Mononuclear cell (primary cell): ENCODE data around the gene ZNF286A. TPM values are rescaled to one million over a fixed set of nuclear protein-coding genes. Genes with fewer than 3 reads are reported as not detected.
"Not testable (repeated sequence)": the region's sequence is repeated elsewhere in the genome, so short reads cannot be mapped to it uniquely, and the experiment has no call there.

Source experiments
- H3K27me3 ChIP-seq: 2 replicates; pipeline ENCODE4 v1.6.0; 2011; ENCODE audit warnings: low read length, control low read depth; ENCODE audit not compliant: insufficient read depth
- H3K4me1 ChIP-seq: 2 replicates; pipeline ENCODE4 v1.5.1; 2011; ENCODE audit warnings: mild to moderate bottlenecking, low read length, control low read depth; ENCODE audit not compliant: insufficient read depth
- H3K4me3 ChIP-seq: 2 replicates; pipeline ENCODE4 v1.5.1; 2011; ENCODE audit warnings: mild to moderate bottlenecking, low read length, moderate library complexity
- H3K9me3 ChIP-seq: 2 replicates; pipeline ENCODE4 v1.5.1; 2011; ENCODE audit warnings: low read depth, mild to moderate bottlenecking, control low read depth, low read length
- total RNA-seq: library from RNA; depleted of rRNA; stranded (reverse); fragments of >200 nt; gene quantifications from one replicate; pipeline ENCODE4 v1.2.3, GENCODE V29; 2012

The ZNF286A gene
- 18.6 TPM for total RNA-seq

DNA sequence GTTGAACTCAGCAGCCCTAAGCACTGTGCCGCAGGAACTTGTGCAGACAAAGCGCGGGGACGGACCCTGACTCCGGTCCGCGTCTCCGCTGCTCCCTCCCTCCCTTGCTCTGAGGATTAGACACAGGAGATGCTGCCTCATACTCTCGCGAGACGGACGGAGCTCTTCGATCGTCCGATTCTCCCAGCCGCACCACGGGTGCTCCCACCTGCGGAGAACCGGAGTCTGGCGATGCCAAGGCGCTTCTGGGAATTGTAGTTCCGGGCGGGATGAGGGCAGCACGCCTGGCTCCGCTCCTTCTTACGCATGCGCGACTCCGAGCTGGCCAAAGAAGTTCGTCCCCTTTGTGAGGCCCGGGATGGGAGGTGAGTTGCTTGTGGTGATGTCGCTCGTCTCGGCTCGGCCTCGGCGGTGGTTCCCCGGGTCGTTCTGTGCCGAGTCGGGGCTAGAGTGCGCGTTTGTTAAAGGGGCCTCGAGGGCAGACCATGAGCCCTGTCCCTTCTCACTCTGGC is at the start of gene ZNF286A:
TSS of gene ZNF286A (plus strand) at position 340 of the 512 bp plus-strand sequence. CDS start 578 bp downstream, outside the sequence.
- H3K4me1 ChIP-seq, H3K9me3 ChIP-seq, H3K27me3 ChIP-seq: not testable (repeated sequence)
- H3K4me3 ChIP-seq = peak within 1 kb of the TSS; percentile 49

DNA sequence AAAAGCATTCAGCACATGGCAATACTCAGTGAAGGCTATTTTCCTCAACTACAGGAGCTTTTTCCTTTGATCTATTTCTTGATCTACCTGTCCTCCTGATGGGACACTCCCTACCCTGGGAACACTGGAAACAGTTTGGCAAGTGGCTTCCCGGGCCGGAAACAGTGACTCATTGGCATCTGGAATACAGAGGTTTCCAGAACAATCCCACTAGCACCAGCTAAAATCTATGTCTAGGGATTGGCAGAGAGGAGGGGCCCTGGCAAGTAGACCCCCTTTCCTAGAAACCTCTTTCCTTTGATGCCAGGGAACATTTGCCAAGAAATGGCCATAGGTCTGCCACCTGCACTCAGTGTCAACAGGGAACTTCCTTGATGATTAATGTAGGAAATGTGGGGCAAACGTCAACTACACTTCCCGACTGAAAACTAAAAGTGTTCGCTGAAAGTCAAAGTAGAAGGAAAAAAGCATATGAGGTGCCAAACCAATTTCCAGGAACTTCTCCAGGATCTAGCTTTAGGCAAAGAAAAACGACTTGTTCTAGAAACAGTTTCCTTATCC is 49.6 kb upstream of the ZNF286A start:
- no peak overlapping the region for H3K4me3 ChIP-seq
- H3K4me1 ChIP-seq = peaks cover 23% of the 10 kb centered on the region
- H3K27me3 ChIP-seq = no peaks in the 10 kb centered on the region
- no peaks in the 10 kb centered on the region for H3K9me3 ChIP-seq

DNA sequence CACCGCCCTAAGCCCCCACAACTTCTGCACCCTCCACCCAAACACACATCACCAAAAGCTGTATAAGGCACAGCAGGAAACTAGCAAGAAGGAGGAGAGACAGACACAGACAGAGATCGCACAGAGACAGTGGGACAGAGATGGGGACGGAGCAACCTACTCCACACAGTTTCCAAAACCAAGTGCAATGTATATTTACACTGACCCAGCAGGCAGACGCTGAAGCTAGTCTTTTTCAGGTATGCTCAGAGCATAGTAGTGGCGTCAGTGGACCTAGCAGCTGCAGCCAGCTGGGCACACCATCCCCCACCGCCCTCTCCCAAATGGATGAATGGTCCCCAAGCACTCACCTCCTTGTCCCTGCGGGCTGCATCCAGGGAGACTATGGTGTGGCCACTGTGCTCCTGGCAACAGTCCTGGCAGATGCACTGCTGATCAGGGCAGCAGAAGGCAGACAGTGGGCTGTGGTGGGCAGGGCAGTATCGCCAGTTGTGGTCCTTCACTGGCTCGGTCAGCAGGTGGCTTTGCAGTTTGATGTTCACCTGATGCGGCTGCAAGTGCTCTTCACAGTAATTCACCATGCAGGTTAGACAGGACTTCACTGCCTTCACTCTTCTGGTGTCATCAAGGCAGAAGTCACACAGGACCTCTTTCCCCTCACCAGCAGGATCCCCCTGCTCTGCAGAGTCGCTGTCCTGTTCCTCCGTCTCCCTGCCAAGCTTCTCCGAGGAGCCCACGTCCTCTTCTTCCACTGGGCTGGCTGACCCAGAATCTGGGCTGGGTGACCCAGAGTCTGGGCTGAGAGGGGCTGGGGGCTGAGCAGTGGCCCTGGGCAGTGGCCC is 48.6 kb upstream of the ZNF286A start:
- Histone ChIP-seq H3K4me1 (peaks cover 23% of the 10 kb centered on the region), H3K4me3 (no peak overlapping the region), H3K9me3 (no peaks in the 10 kb centered on the region), H3K27me3 (no peaks in the 10 kb centered on the region)

DNA sequence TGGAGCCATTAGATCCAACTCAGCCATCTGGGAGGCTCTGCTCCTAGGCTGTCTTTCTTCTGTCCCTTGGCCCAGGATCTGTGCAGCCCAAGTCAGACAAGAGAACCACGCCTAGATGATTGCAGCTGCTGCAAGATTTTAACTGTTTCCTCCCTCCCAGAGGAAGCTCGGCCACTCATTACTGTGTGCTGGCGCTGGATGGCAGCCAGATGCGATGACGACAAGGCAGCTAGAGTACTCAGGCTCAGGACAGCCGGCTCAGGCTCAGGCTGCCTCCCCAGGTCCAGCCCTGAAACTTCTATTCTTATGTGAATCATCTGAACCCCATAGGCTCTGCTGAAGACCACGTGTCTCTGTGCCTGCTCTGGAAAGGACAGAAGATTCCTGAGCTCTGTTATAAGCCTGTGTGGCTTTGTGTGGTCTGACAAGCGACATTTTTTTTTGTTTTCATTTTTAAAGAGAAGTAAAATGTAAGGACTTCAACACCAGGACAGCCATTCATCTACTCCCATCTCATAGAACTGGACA is 47.9 kb upstream of the ZNF286A start:
- peaks cover 23% of the 10 kb centered on the region for H3K4me1 ChIP-seq
- H3K27me3 ChIP-seq = no peaks in the 10 kb centered on the region
- H3K4me3 ChIP-seq = no peak overlapping the region
- no peaks in the 10 kb centered on the region for H3K9me3 ChIP-seq

DNA sequence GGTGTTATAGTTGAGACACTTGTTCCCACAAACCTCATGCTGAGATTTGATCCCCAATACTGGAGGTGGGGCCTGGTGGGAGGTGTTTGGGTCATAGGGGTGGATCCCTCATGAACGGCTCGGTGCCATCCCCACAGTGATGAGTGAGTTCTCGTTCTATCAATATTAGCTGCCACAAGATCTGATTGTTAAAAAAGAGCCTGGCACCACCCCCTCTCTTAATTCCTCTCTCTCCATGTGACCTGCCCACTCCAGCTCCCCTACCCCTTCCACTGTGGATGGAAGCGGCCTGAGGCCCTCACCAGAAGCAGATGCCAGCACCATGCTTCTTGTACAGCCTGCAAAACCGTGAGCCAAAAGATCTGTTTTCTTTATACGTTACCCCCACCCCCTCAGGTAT is 46.6 kb upstream of the ZNF286A start:
- peaks cover 23% of the 10 kb centered on the region for H3K4me1 ChIP-seq
- no peak overlapping the region for H3K4me3 ChIP-seq
- no peaks in the 10 kb centered on the region for H3K9me3 ChIP-seq
- no peaks in the 10 kb centered on the region for H3K27me3 ChIP-seq

DNA sequence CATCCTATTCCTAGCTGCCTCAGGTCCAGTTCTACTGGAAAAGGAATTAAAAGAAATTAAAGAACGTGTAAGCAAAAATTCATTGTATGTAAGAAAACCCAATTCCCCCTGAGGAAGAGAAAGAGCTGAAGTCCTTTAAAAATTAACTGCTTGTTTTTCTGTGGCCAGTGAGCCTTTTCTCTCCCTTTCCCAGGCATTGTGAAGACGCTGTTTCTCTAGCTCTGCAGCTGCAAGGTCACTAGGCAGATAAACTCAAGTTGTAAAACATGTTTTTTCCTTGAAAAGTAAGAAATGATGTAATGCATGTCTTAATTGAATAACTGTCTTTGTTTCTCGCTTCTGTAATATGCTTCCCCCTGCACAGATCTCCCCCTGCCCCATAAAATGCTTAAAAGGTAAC is 45.2 kb upstream of the ZNF286A start:
- H3K4me1 ChIP-seq = peaks cover 23% of the 10 kb centered on the region
- not testable (repeated sequence) for H3K27me3 ChIP-seq, H3K9me3 ChIP-seq, H3K4me3 ChIP-seq

DNA sequence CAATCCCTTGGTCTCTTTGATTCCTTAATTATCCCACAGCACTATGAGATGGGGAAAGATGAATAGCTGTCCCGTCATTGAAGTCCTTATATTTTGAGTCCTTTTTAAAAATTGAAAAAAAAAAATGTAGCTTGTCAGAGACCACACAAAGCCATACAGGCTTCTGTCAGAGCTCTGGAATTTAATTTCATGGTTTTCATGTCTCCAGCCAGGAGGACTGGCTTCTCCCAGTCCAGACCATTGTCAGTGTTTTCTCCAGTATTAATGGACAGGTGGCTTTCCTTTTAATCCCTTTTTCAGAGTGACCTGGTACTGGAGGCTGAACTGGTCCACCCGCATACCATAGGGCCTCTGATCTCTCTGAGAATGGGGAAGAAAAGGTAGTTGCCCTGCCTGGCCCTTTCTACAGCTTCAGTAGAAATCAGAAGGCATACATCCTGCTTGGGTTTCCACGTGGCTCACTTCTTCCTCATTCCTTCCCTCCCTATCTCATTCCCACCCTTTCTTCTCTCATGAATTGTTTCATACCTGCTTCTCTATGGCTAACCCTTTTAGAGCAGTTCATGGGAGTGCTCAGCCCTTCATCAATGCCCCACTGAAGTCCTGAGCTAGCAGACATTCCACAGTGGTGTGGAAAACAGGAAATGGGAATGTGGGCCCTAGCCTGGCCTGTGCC is 44.5 kb upstream of the ZNF286A start:
- no peaks in the 10 kb centered on the region for H3K27me3 ChIP-seq
- peaks cover 19% of the 10 kb centered on the region for H3K4me1 ChIP-seq
- H3K4me3 ChIP-seq = no peak overlapping the region
- no peaks in the 10 kb centered on the region for H3K9me3 ChIP-seq

DNA sequence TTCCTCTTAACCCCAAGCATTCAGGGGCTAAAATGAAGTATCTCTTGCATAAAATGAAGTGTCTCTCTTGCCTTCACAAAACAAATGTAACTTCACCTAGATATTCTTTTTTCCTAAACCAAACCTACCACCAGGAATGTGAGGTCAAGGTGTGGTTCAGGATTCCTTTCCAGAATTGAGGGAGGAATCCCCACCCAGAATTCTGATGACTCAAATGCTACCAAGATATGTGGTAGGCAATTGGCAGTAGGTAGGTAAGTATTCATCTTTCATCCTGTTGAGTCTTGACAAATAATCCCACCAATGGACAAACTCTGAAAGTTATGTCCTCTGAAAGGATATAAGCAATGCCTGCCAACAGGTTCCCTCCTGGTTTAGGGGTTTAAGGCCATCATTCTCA is 41.7 kb upstream of the ZNF286A start:
- Histone ChIP-seq H3K4me3 (no peak overlapping the region), H3K4me1 (no peaks in the 10 kb centered on the region), H3K27me3 (no peaks in the 10 kb centered on the region), H3K9me3 (no peaks in the 10 kb centered on the region)

DNA sequence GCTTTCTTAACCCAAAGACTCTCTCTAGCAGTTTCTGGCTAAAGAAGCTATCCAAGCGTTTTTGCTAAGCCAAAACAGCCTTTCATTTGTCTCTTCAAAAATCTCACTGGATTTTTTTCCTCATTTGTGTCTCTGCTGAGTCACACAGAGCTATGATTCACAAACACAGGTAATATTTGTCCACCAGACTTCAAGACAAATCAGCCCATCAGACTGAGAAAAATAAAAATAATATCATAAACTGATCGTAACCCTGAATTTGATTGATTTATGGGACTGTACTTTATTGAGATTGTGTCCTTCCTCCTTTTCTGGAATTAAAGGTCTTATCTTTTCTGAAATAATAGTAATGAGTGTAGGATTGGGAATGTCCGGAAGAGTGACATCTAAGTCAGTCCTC is 41.3 kb upstream of the ZNF286A start:
- Histone ChIP-seq H3K4me1 (no peaks in the 10 kb centered on the region), H3K27me3 (no peaks in the 10 kb centered on the region), H3K9me3 (no peaks in the 10 kb centered on the region), H3K4me3 (no peak overlapping the region)

DNA sequence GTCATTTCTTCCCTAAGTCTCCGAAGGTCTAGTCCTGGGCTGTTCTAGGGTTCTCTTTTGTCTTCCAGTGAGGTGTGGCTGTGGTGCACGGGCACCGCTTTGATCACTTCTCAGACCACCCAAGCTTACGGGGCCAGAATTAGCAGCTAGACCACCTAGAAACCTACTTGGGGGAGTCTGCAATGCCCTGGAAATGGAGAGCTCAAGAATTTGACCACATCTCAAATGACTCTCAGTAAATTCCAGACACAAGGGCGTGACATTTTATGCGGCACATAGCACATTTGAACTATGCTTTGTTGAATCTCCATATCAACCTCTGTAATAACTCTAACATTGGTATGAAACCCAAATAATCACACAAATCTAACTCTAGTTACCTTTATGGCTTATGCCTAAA is 40.3 kb upstream of the ZNF286A start:
- H3K9me3 ChIP-seq = no peaks in the 10 kb centered on the region
- H3K27me3 ChIP-seq = no peaks in the 10 kb centered on the region
- H3K4me1 ChIP-seq = no peaks in the 10 kb centered on the region
- no peak overlapping the region for H3K4me3 ChIP-seq

DNA sequence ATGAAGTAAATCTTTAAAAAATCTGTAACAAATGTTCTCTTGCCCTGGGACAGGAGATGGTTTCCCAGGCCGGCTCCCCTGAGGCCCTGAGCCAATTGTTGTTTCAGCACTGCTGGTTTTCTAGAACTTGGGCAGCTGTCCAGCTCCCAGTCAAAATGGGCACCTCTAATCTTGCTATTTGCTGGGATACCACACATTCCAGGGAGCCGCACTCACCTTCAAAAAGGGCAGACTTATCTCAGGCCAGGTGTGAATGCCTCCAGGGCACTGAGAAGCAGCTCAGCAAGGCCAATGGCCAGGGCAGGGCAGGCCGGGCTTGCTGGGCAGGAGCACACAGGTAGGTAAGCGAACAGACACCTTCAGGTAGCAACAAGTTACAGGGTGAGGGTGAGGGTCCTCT is 39.9 kb upstream of the ZNF286A start:
- no peaks in the 10 kb centered on the region for H3K4me1 ChIP-seq
- H3K4me3 ChIP-seq = no peak overlapping the region
- no peaks in the 10 kb centered on the region for H3K27me3 ChIP-seq
- no peaks in the 10 kb centered on the region for H3K9me3 ChIP-seq

DNA sequence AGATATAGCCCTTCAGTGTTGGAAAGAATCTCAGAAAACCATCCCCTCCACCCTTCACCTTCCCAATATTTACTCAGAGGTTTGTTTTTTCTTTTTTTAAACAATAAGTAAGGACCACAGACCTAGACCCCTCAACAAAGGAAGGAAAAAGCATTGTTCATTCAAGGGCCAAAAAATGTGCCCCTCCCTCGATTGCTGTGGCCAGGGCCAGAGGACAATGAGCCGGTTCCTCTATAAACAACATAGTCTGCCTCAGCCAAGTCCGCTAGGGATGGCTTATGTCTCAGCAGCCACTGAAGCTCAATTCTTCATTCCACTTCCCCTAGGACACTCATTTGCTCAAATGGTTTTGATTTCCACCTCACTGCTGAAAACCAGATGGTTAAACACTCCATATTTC is 39.5 kb upstream of the ZNF286A start:
- H3K9me3 ChIP-seq = no peaks in the 10 kb centered on the region
- no peaks in the 10 kb centered on the region for H3K27me3 ChIP-seq
- no peak overlapping the region for H3K4me3 ChIP-seq
- no peaks in the 10 kb centered on the region for H3K4me1 ChIP-seq

DNA sequence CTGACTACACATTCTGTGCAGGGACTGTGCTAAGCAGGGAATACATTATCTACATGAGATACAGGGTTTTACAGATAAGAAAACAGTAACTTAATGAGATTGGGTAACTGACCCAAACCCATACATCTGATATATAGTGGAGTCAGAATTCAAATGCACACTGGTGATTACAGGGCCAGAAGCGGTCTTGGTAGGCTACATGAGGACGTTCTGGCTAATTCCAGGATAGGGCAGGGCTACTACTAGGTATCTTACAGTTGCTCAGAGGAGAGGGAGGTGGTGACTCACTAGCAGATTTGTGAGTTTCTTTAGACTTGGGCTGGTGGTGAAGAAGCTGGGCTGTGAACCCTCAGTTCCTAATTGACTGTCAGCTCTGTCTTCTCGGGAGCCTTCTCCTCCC is 36.9 kb upstream of the ZNF286A start:
- no peaks in the 10 kb centered on the region for H3K27me3 ChIP-seq
- no peaks in the 10 kb centered on the region for H3K4me1 ChIP-seq
- H3K9me3 ChIP-seq = no peaks in the 10 kb centered on the region
- no peak overlapping the region for H3K4me3 ChIP-seq

DNA sequence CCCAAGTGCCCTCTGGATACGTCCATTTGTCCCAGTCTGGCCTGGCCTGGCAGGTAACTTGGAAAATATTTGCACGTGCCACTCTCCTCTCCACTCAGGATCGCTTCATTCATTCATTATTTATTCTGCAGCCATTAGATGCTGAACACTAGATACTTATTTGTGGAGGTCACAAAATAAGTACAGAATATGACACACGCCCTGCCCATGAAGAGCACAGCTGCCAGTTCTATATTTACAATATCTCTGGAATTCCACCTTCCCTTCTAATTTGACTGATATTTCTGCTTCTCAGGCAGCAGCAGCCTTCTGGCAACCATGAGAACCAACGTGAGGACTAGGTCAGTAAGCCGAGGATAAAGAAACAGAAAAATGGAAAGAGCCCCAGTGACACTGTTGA is 36.4 kb upstream of the ZNF286A start:
- H3K4me1 ChIP-seq = no peaks in the 10 kb centered on the region
- H3K9me3 ChIP-seq = no peaks in the 10 kb centered on the region
- no peak overlapping the region for H3K4me3 ChIP-seq
- no peaks in the 10 kb centered on the region for H3K27me3 ChIP-seq

DNA sequence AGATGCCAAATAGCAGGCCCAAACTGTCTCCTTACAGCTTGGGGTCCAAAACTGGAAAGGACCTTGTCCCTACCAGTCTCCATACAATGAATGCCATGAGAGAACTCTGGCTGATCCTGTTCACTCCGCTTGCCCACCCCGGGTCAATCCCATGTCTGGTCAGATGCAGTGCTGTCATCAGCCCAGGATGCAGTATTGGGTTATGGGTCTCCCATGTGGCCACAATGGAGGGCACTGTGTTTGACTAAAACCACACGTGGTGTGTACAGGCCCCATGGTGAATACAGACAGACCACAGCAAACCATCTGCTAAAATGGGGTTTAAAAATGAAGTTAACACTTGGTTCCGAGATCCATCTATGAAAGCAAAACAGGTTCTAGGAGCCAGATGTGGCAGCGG is 35.9 kb upstream of the ZNF286A start:
- H3K4me1 ChIP-seq = no peaks in the 10 kb centered on the region
- H3K4me3 ChIP-seq = no peak overlapping the region
- no peaks in the 10 kb centered on the region for H3K9me3 ChIP-seq
- H3K27me3 ChIP-seq = no peaks in the 10 kb centered on the region
